ENCODE measurements around the gene STX3. TPM values are rescaled to one million over a fixed set of nuclear protein-coding genes. Genes with fewer than 3 reads are reported as not detected.

The STX3 gene
- total and polyA plus RNA-seq, 2 of the 13 experiments (the other 11 are each of a cell fraction or from before 2014, with no cell fraction given) = 16.5 to 24.0 TPM

GRCh38 chr11:59727426-59727825 lies 27.8 kb upstream of the STX3 start:
- Histone ChIP-seq H3K4me2 (ENCODE audit: low read depth, low read length) (no peak overlapping the region), H3K4me1 (ENCODE audit: insufficient read depth, low read length) (peaks cover 7% of the 10 kb centered on the region; the same call in 1 of the 2 replicates), H3K9me3 (ENCODE audit: low read length) (no peaks in the 10 kb centered on the region), H3K79me2 (ENCODE audit: insufficient read depth, low read length) (no peaks in the 10 kb centered on the region), H3K27me3 (ENCODE audit: control insufficient read depth in 1 of 2, insufficient read depth in 2 of 2, low read length in 2 of 2) (no peaks in the 10 kb centered on the region; a peak in 1 of 5 replicates), H3K27ac (ENCODE audit: extremely low read length, insufficient read depth, low read length) (no peak overlapping the region), H3K36me3 (replicated peaks in 1 of 2; ENCODE audit: control insufficient read depth in 1 of 2, insufficient read depth in 2 of 2, low read length in 2 of 2) (no peaks in the 10 kb centered on the region), H3K4me3 (replicated peaks in 1 of 3; ENCODE audit: insufficient read depth in 1 of 3, low read depth in 2 of 3, low read length in 3 of 3) (no peak overlapping the region), H4K20me1 (ENCODE audit: insufficient read depth, low read length) (no peaks in the 10 kb centered on the region), H2AFZ (ENCODE audit: low read length) (no peak overlapping the region), H3K9ac (ENCODE audit: insufficient read depth, low read depth, low read length) (no peak overlapping the region)
- DNase-seq (ENCODE audit: low spot score) (no peak), FAIRE-seq (no peak), ATAC-seq (no peak)
- 83% methylated on average over 1 of the region's 1 CpG for WGBS (ENCODE audit: low lambda C conversion rate)
- BruUV-seq (replicated peaks) = no TSS peak
- intact Hi-C loops (cut with micrococcal nuclease; ENCODE audit: unreplicated experiment) = no loop called here
- ChIA-PET POLR2A (no interaction called here), CTCF (ENCODE audit: low intra/inter-chr PET ratio, low total read pairs) (no interaction called here)
- in situ Hi-C loops (cut with HindIII; ENCODE audit: extremely low pct_ligation_motif_present, low pct_unique_long_range_greater_than_20kb) = no loop called here
- TF ChIP-seq ARNTL (CRISPR knock-in tag; IDR thresholded peaks at IDR 0.05) (no peak), ZNF773 (CRISPR knock-in tag; IDR thresholded peaks at IDR 0.05; ENCODE audit: borderline replicate concordance) (no peak), XRCC5 (optimal IDR thresholded peaks at IDR 0.05; ENCODE audit: low read length) (no peak), THRA (CRISPR knock-in tag; IDR thresholded peaks at IDR 0.05; ENCODE audit: borderline replicate concordance) (no peak), ZNF275 (CRISPR knock-in tag; IDR thresholded peaks at IDR 0.05; ENCODE audit: borderline replicate concordance) (no peak)

GRCh38 chr11:59728154-59728553 lies 27.0 kb upstream of the STX3 start:
- no TSS peak for BruUV-seq (replicated peaks)
- Histone ChIP-seq H4K20me1 (ENCODE audit: insufficient read depth, low read length) (no peaks in the 10 kb centered on the region), H3K9me3 (ENCODE audit: low read length) (no peaks in the 10 kb centered on the region), H3K4me3 (replicated peaks in 1 of 3; ENCODE audit: insufficient read depth in 1 of 3, low read depth in 2 of 3, low read length in 3 of 3) (no peak overlapping the region), H3K27ac (ENCODE audit: extremely low read length, insufficient read depth, low read length) (no peak overlapping the region), H3K4me2 (ENCODE audit: low read depth, low read length) (no peak overlapping the region), H3K36me3 (replicated peaks in 1 of 2; ENCODE audit: control insufficient read depth in 1 of 2, insufficient read depth in 2 of 2, low read length in 2 of 2) (no peaks in the 10 kb centered on the region), H3K9ac (ENCODE audit: insufficient read depth, low read depth, low read length) (no peak overlapping the region), H2AFZ (ENCODE audit: low read length) (no peak overlapping the region), H3K4me1 (ENCODE audit: insufficient read depth, low read length) (peaks cover 7% of the 10 kb centered on the region; the same call in 1 of the 2 replicates), H3K27me3 (ENCODE audit: control insufficient read depth in 1 of 2, insufficient read depth in 2 of 2, low read length in 2 of 2) (no peaks in the 10 kb centered on the region; a peak in 1 of 5 replicates), H3K79me2 (ENCODE audit: insufficient read depth, low read length) (no peaks in the 10 kb centered on the region)
- no peak for ATAC-seq
- in situ Hi-C loops (cut with HindIII; ENCODE audit: extremely low pct_ligation_motif_present, low pct_unique_long_range_greater_than_20kb) (no loop called here), intact Hi-C loops (cut with micrococcal nuclease; ENCODE audit: unreplicated experiment) (no loop called here)
- ChIA-PET POLR2A (no interaction called here), CTCF (ENCODE audit: low intra/inter-chr PET ratio, low total read pairs) (no interaction called here)
- no peak for DNase-seq (ENCODE audit: low spot score)
- WGBS (ENCODE audit: low lambda C conversion rate) = 46% methylated on average over 3 of the region's 3 CpGs
- no peak for FAIRE-seq
- no peak for TF ChIP-seq ZNF234 (CRISPR knock-in tag; conservative IDR thresholded peaks at IDR 0.05)
- no peak for TF ChIP-seq ZNF3 (CRISPR knock-in tag; IDR thresholded peaks at IDR 0.05)
- no peak for TF ChIP-seq TRIM24 (CRISPR knock-in tag; IDR thresholded peaks at IDR 0.05)
- no peak for TF ChIP-seq DR1 (CRISPR knock-in tag; IDR thresholded peaks at IDR 0.05)
- TF ChIP-seq ZBTB7A (CRISPR knock-in tag; IDR thresholded peaks at IDR 0.05) = no peak
- no peak for TF ChIP-seq FIP1L1 (IDR thresholded peaks at IDR 0.05; ENCODE audit: borderline replicate concordance, insufficient read depth, low read depth, low read length)
- TF ChIP-seq MIER2 (CRISPR knock-in tag; IDR thresholded peaks at IDR 0.05) = no peak
- TF ChIP-seq ZNF335 (CRISPR knock-in tag; IDR thresholded peaks at IDR 0.05) = no peak
